IMR-90 (cell line): ENCODE data around the gene TKFC. TPM values are rescaled to one million over a fixed set of nuclear protein-coding genes. Genes with fewer than 3 reads are reported as not detected.

Source experiments
- ATAC-seq: fragments of 200-7000 bp; cut with Tn5 transposase; 2 replicates; pipeline ENCODE4 v1.9.1; 2020; ENCODE audit warnings: low read depth, mild to moderate bottlenecking, moderate library complexity
- BruUV-seq: library from RNA; stranded (reverse); fragments of 400-500 nt; replicated peaks from 2 replicates; lab custom pipeline; 2021; lab: Mats Ljungman, UMichigan
- CTCF ChIA-PET: fragments of 300-600 bp; formaldehyde crosslinking; extraction: SDS; loops from one replicate; lab custom pipeline; 2021; ENCODE audit warnings: antibody characterized with exemption; lab: Yijun Ruan, JAX
- POLR2A ChIA-PET: fragments of 300-600 bp; sonication (Branson Sonifier 250); formaldehyde crosslinking; loops from one replicate; lab custom pipeline; 2022; ENCODE audit warnings: antibody characterized with exemption; ENCODE audit not compliant: unreplicated experiment; lab: Charles Lee
- DNase-seq: peaks from one replicate; pipeline ENCODE4 v3.0.0; 2013
- H2AFZ ChIP-seq: replicated peaks from 2 replicates; pipeline ENCODE3; 2013; ENCODE audit warnings: low read length, mild to moderate bottlenecking; ENCODE audit not compliant: poor library complexity
- H2AK5ac ChIP-seq: 2 replicates; pipeline ENCODE4 v1.6.1; 2013; ENCODE audit warnings: low read depth, low read length, inconsistent platforms
- H2AK9ac ChIP-seq: replicated peaks from 2 replicates; pipeline ENCODE3; 2013; ENCODE audit warnings: mild to moderate bottlenecking, low read depth, low read length, moderate library complexity; ENCODE audit not compliant: poor library complexity
- H2BK120ac ChIP-seq: 2 replicates; pipeline ENCODE4 v1.6.1; 2013; ENCODE audit warnings: low read depth, low read length, inconsistent platforms
- H2BK15ac ChIP-seq: 3 replicates; pipeline ENCODE4 v1.6.1; 2013; ENCODE audit warnings: low read depth, low read length, inconsistent platforms
- H2BK20ac ChIP-seq: 2 replicates; pipeline ENCODE4 v1.6.1; 2013; ENCODE audit warnings: low read depth, mild to moderate bottlenecking, inconsistent platforms, low read length, moderate library complexity
- H2BK5ac ChIP-seq: 2 replicates; pipeline ENCODE4 v1.6.1; 2013; ENCODE audit warnings: mild to moderate bottlenecking, low read depth, low read length, inconsistent platforms; ENCODE audit not compliant: poor library complexity, severe bottlenecking
- H3K14ac ChIP-seq: replicated peaks from 2 replicates; pipeline ENCODE4 v1.6.1; 2013; ENCODE audit warnings: low read depth, low read length, inconsistent platforms
- H3K18ac ChIP-seq: 2 replicates; pipeline ENCODE4 v1.6.1; 2013; ENCODE audit warnings: low read depth, low read length, control low read depth
- H3K23ac ChIP-seq: 2 replicates; pipeline ENCODE4 v1.6.1; 2013; ENCODE audit warnings: low read depth, low read length, inconsistent platforms
- H3K27ac ChIP-seq: 2 replicates; pipeline ENCODE4 v1.5.1; 2013; ENCODE audit warnings: mild to moderate bottlenecking, control low read depth, low read length; ENCODE audit not compliant: insufficient read depth
- H3K27me3 ChIP-seq: 2 replicates; pipeline ENCODE4 v1.6.1; 2013; ENCODE audit warnings: low read length; ENCODE audit not compliant: control insufficient read depth, insufficient read depth
- H3K36me3 ChIP-seq: 2 replicates; pipeline ENCODE4 v1.6.1; 2013; ENCODE audit warnings: low read length, mixed read lengths; ENCODE audit not compliant: control insufficient read depth, insufficient read depth
- H3K4ac ChIP-seq: 2 replicates; pipeline ENCODE4 v1.6.1; 2013; ENCODE audit warnings: low read depth, low read length, inconsistent platforms
- H3K4me1 ChIP-seq: 2 replicates; pipeline ENCODE4 v1.6.1; 2013; ENCODE audit warnings: low read length, mixed read lengths; ENCODE audit not compliant: control insufficient read depth, insufficient read depth
- H3K4me2 ChIP-seq: 2 replicates; pipeline ENCODE4 v1.6.1; 2013; ENCODE audit warnings: low read depth, mild to moderate bottlenecking, control low read depth, low read length, moderate library complexity
- H3K4me3 ChIP-seq: 2 replicates; pipeline ENCODE4 v1.5.1; 2013; ENCODE audit warnings: low read depth, mild to moderate bottlenecking, control low read depth, low read length, moderate library complexity; ENCODE audit not compliant: insufficient read depth
- H3K56ac ChIP-seq: 2 replicates; pipeline ENCODE4 v1.6.1; 2013; ENCODE audit warnings: low read length, inconsistent platforms; ENCODE audit not compliant: insufficient read depth; ENCODE audit errors: extremely low read depth
- H3K79me1 ChIP-seq, 2 experiments: 2 replicates each; pipeline ENCODE4 v1.6.1; 2013; ENCODE audit warnings: low read length in 2 of 2, inconsistent platforms in 1 of 2, low read depth in 1 of 2
- H3K9ac ChIP-seq: 2 replicates; pipeline ENCODE4 v1.6.1; 2013; ENCODE audit warnings: low read depth, low read length, control low read depth
- H3K9me1 ChIP-seq: 2 replicates; pipeline ENCODE4 v1.6.1; 2013; ENCODE audit warnings: low read length, inconsistent platforms; ENCODE audit not compliant: insufficient read depth
- H3K9me3 ChIP-seq: 2 replicates; pipeline ENCODE4 v1.6.1; 2013; ENCODE audit warnings: low read length; ENCODE audit not compliant: control insufficient read depth, insufficient read depth
- H4K20me1 ChIP-seq: 2 replicates; pipeline ENCODE4 v1.6.1; 2013; ENCODE audit warnings: low read length, inconsistent platforms; ENCODE audit not compliant: insufficient read depth
- H4K5ac ChIP-seq: 2 replicates; pipeline ENCODE4 v1.6.1; 2013; ENCODE audit warnings: mild to moderate bottlenecking, low read depth, low read length, control low read depth
- H4K8ac ChIP-seq, 2 experiments: 2 replicates each; pipeline ENCODE4 v1.6.1; 2013; ENCODE audit warnings: low read depth in 2 of 2, low read length in 2 of 2, control low read depth in 1 of 2, inconsistent platforms in 1 of 2
- H4K91ac ChIP-seq: 2 replicates; pipeline ENCODE4 v1.6.1; 2013; ENCODE audit warnings: low read depth, low read length, inconsistent platforms; ENCODE audit not compliant: insufficient read depth
- BHLHE40 ChIP-seq: fragments of 150-350 bp; IDR thresholded peaks from 2 replicates; pipeline ENCODE4 v1.6.1; 2016; ENCODE audit warnings: mild to moderate bottlenecking, low read depth, low read length
- CEBPB ChIP-seq: IDR thresholded peaks from 2 replicates; pipeline ENCODE4 v1.6.1; 2012; ENCODE audit warnings: low read depth, low read length, improper control_type of control experiment
- CHD1 ChIP-seq: IDR thresholded peaks from 2 replicates; pipeline ENCODE4 v1.6.1; 2012; ENCODE audit warnings: low read depth, low read length, improper control_type of control experiment
- FOS ChIP-seq: fragments of 150-350 bp; IDR thresholded peaks from 2 replicates; pipeline ENCODE4 v1.6.1; 2016; ENCODE audit warnings: low read depth, low read length
- MAFK ChIP-seq: IDR thresholded peaks from 2 replicates; pipeline ENCODE4 v1.6.1; 2012; ENCODE audit warnings: low read depth, low read length, improper control_type of control experiment
- MAZ ChIP-seq: IDR thresholded peaks from 2 replicates; pipeline ENCODE4 v1.6.1; 2012; ENCODE audit warnings: low read depth, mild to moderate bottlenecking, low read length, improper control_type of control experiment, moderate library complexity, borderline replicate concordance
- MXI1 ChIP-seq: IDR thresholded peaks from 2 replicates; pipeline ENCODE4 v1.6.1; 2012; ENCODE audit warnings: low read depth, mild to moderate bottlenecking, low read length, moderate library complexity, borderline replicate concordance
- NFE2L2 ChIP-seq: fragments of 150-350 bp; IDR thresholded peaks from 2 replicates; pipeline ENCODE4 v1.6.1; 2016; ENCODE audit warnings: low read depth, mild to moderate bottlenecking, low read length
- POLR2A ChIP-seq: IDR thresholded peaks from 2 replicates; pipeline ENCODE4 v1.6.1; 2012; ENCODE audit warnings: mild to moderate bottlenecking, low read depth, low read length
- RAD21 ChIP-seq: IDR thresholded peaks from 2 replicates; pipeline ENCODE4 v1.6.1; 2012; ENCODE audit warnings: low read length, improper control_type of control experiment
- RCOR1 ChIP-seq: IDR thresholded peaks from 2 replicates; pipeline ENCODE4 v1.6.1; 2012; ENCODE audit warnings: mild to moderate bottlenecking, low read length, improper control_type of control experiment; ENCODE audit not compliant: insufficient replicate concordance
- WGBS, 2 experiments: methylation state at CpG; one replicate each; pipeline versions ENCODE4 v1.1.5 to v1.1.7; 2013; ENCODE audit warnings: missing lambda C conversion rate in 2 of 2; ENCODE audit not compliant: insufficient read length in 1 of 2; ENCODE audit errors: extremely low coverage in 2 of 2; 5-methylcytosine and 5-hydroxymethylcytosine counted together
- dilution Hi-C: fragments of 300-500 bp; cut with HindIII; formaldehyde crosslinking; loops from one replicate; pipeline ENCODE4 v1.14.3; 2018; ENCODE audit warnings: low sequenced_read_pairs; ENCODE audit not compliant: unreplicated experiment
- in situ Hi-C: fragments of 300-500 bp; cut with MboI; formaldehyde crosslinking; loops from 3 replicates; pipeline ENCODE4 v1.14.3; 2019; ENCODE audit warnings: low sequenced_read_pairs, inconsistent platforms, mixed read lengths
- intact Hi-C: fragments of 100-400 bp; cut with micrococcal nuclease; formaldehyde crosslinking; loops from 2 replicates; pipeline ENCODE4 v1.10.0; 2022
- polyA plus RNA-seq, 3 experiments: library from polyadenylated mRNA; depleted of rRNA; stranded (reverse); fragments of >200 nt; gene quantifications; 2 replicates each; pipeline ENCODE4 v1.2.3, GENCODE V29; 2012; ENCODE audit warnings: low replicate concordance in 1 of 3
- total RNA-seq: library from RNA; depleted of rRNA; stranded (reverse); fragments of >200 nt; gene quantifications from 2 replicates; pipeline ENCODE4 v1.2.3, GENCODE V29; 2012
- TF ChIP-seq, protein P1 (sequence below): fragments of 150-350 bp; IDR thresholded peaks from 2 replicates; pipeline ENCODE4 v1.6.1; 2017; ENCODE audit warnings: mild to moderate bottlenecking, antibody characterized with exemption, low read length, low read depth
- TF ChIP-seq, protein P2 (sequence below): fragments of 150-350 bp; IDR thresholded peaks from 2 replicates; pipeline ENCODE4 v1.6.1; 2016; ENCODE audit warnings: low read depth, mild to moderate bottlenecking, low read length, moderate library complexity, borderline replicate concordance
- TF ChIP-seq, protein P3 (sequence below): conservative IDR thresholded peaks from 2 replicates; pipeline ENCODE4 v1.5.1; 2012; ENCODE audit warnings: mild to moderate bottlenecking, low read depth, low read length, improper control_type of control experiment

The TKFC gene
- total and polyA plus RNA-seq, 2 of the 4 experiments (the other 2 are of a cell fraction), result 10.4 to 30.8 TPM

GRCh38 chr11:61333550-61334433 lies 764 bp downstream of the TKFC start:
- peak overlapping the region; percentile 96 for H2AFZ ChIP-seq
- H3K4ac ChIP-seq, result peak overlapping the region; percentile 97
- H3K9me1 ChIP-seq, result peaks cover 6% of the 10 kb centered on the region
- H2BK5ac ChIP-seq, result peak overlapping the region; percentile 74
- peak overlapping the region; percentile 16; the same call in 1 of the 3 replicates for H2BK15ac ChIP-seq
- ChIA-PET CTCF (interaction anchor here (1.1 to 4.8 kb wide), 2 partner anchors 45 to 51 kb away, joined by 5 to 72 read pairs; no protein-coding TSS in a partner anchor), POLR2A (no interaction called here)
- H3K4me1 ChIP-seq, result peaks cover 14% of the 10 kb centered on the region
- peak overlapping the region; percentile 67 for H3K18ac ChIP-seq
- dilution Hi-C loops (no loop called here), intact Hi-C loops (loop anchor here (5.0 to 10.0 kb wide), 2 partner anchors 94 to 301 kb away; partner anchors contain the start of gene CPSF7), in situ Hi-C loops (no loop called here)
- peak overlapping the region; percentile 98 for H2AK5ac ChIP-seq
- peak overlapping the region; percentile 82 for H3K56ac ChIP-seq
- peak overlapping the region; percentile 43 for H2BK120ac ChIP-seq
- peak overlapping the region; percentile 95 for H4K91ac ChIP-seq
- peak overlapping the region; percentile 98 to 99 for H4K8ac ChIP-seq
- peak overlapping the region; percentile 93 for H4K5ac ChIP-seq
- no peak for DNase-seq
- H3K36me3 ChIP-seq, result peaks cover 14% of the 10 kb centered on the region
- no peaks in the 10 kb centered on the region for H3K9me3 ChIP-seq
- no peak overlapping the region; the same call in 1 of the 2 replicates for H2BK20ac ChIP-seq
- H3K4me2 ChIP-seq, result peak overlapping the region; percentile 96
- H3K27me3 ChIP-seq, result no peaks in the 10 kb centered on the region
- H2AK9ac ChIP-seq, result peak overlapping the region; percentile 92
- peak overlapping the region; percentile 99 for H3K23ac ChIP-seq
- H3K14ac ChIP-seq, result peak overlapping the region; percentile 98
- TSS peak; percentile 66 for BruUV-seq
- peak overlapping the region; percentile 92 for H3K4me3 ChIP-seq
- H3K79me1 ChIP-seq, result peaks cover 11 to 38% of the 10 kb centered on the region in 2 experiments
- peaks cover 28% of the 10 kb centered on the region for H4K20me1 ChIP-seq
- peak overlapping the region; percentile 93 for H3K27ac ChIP-seq
- H3K9ac ChIP-seq, result peak overlapping the region; percentile 96
- 57% methylated on average over 6 of the region's 19 CpGs; no CpG with 5 or more reads in 1 of the 2 experiments for WGBS, 2 experiments
- ATAC-seq, result no peak
- TF ChIP-seq, protein P1, sequence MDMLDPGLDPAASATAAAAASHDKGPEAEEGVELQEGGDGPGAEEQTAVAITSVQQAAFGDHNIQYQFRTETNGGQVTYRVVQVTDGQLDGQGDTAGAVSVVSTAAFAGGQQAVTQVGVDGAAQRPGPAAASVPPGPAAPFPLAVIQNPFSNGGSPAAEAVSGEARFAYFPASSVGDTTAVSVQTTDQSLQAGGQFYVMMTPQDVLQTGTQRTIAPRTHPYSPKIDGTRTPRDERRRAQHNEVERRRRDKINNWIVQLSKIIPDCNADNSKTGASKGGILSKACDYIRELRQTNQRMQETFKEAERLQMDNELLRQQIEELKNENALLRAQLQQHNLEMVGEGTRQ, result no peak
- TF ChIP-seq, protein P2, sequence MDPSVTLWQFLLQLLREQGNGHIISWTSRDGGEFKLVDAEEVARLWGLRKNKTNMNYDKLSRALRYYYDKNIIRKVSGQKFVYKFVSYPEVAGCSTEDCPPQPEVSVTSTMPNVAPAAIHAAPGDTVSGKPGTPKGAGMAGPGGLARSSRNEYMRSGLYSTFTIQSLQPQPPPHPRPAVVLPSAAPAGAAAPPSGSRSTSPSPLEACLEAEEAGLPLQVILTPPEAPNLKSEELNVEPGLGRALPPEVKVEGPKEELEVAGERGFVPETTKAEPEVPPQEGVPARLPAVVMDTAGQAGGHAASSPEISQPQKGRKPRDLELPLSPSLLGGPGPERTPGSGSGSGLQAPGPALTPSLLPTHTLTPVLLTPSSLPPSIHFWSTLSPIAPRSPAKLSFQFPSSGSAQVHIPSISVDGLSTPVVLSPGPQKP, result no peak
- no peak for TF ChIP-seq MAZ
- no peak for TF ChIP-seq CHD1
- TF ChIP-seq RAD21, result no peak
- TF ChIP-seq, protein P3, sequence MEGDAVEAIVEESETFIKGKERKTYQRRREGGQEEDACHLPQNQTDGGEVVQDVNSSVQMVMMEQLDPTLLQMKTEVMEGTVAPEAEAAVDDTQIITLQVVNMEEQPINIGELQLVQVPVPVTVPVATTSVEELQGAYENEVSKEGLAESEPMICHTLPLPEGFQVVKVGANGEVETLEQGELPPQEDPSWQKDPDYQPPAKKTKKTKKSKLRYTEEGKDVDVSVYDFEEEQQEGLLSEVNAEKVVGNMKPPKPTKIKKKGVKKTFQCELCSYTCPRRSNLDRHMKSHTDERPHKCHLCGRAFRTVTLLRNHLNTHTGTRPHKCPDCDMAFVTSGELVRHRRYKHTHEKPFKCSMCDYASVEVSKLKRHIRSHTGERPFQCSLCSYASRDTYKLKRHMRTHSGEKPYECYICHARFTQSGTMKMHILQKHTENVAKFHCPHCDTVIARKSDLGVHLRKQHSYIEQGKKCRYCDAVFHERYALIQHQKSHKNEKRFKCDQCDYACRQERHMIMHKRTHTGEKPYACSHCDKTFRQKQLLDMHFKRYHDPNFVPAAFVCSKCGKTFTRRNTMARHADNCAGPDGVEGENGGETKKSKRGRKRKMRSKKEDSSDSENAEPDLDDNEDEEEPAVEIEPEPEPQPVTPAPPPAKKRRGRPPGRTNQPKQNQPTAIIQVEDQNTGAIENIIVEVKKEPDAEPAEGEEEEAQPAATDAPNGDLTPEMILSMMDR, result no peak
- no peak for TF ChIP-seq CEBPB
- TF ChIP-seq BHLHE40, result no peak
- no peak for TF ChIP-seq RCOR1
- TF ChIP-seq POLR2A, result no peak
- no peak for TF ChIP-seq MAFK
- TF ChIP-seq NFE2L2, result no peak
- TF ChIP-seq MXI1, result no peak
- no peak for TF ChIP-seq FOS
